MCF 10A (cell line): Measurements from ENCODE around the gene MDGA2. TPM values are rescaled to one million over a fixed set of nuclear protein-coding genes. Genes with fewer than 3 reads are reported as not detected.

Experiments
- Bru-seq: library from RNA; stranded (reverse); fragments of 400-500 nt; gene quantifications from one replicate; lab custom pipeline; 2021; lab: Mats Ljungman, UMichigan
- BruChase-seq, 2 experiments: library from RNA; stranded (reverse); fragments of 400-500 nt; gene quantifications; one replicate each; lab custom pipeline; 2021; lab: Mats Ljungman, UMichigan
- BruUV-seq: library from RNA; stranded (reverse); fragments of 400-500 nt; replicated peaks from 2 replicates; lab custom pipeline; 2021; lab: Mats Ljungman, UMichigan
- CTCF ChIA-PET: fragments of 300-600 bp; sonication (Branson Sonifier 250); formaldehyde crosslinking; extraction: SDS; loops from one replicate; lab custom pipeline; 2021; ENCODE audit warnings: antibody characterized with exemption, inconsistent platforms; lab: Yijun Ruan, JAX
- POLR2A ChIA-PET: fragments of 300-600, 350-650 bp; sonication (Branson Sonifier 250); formaldehyde crosslinking; extraction: SDS; loops from one replicate; lab custom pipeline; 2020; ENCODE audit warnings: antibody characterized with exemption, inconsistent platforms; lab: Yijun Ruan, JAX
- DNase-seq: peaks from one replicate; pipeline ENCODE4 v3.0.0-alpha.2; 2018; ENCODE audit not compliant: unreplicated experiment
- H3K27ac Mint-ChIP-seq: one replicate; pipeline ENCODE4 v1.8.0; 2022; ENCODE audit warnings: mild to moderate bottlenecking, low read depth, mixed read lengths; ENCODE audit not compliant: unreplicated experiment
- H3K27me3 Mint-ChIP-seq: one replicate; pipeline ENCODE4 v1.8.0; 2022; ENCODE audit warnings: mixed read lengths; ENCODE audit not compliant: insufficient read depth, unreplicated experiment
- H3K36me3 Mint-ChIP-seq: one replicate; pipeline ENCODE4 v1.8.0; 2022; ENCODE audit warnings: mild to moderate bottlenecking, moderate library complexity, mixed read lengths; ENCODE audit not compliant: insufficient read depth, unreplicated experiment
- H3K4me1 Mint-ChIP-seq: one replicate; pipeline ENCODE4 v1.8.0; 2022; ENCODE audit warnings: mixed read lengths; ENCODE audit not compliant: insufficient read depth, unreplicated experiment
- H3K4me3 Mint-ChIP-seq: one replicate; pipeline ENCODE4 v1.8.0; 2022; ENCODE audit warnings: mild to moderate bottlenecking, moderate library complexity, mixed read lengths; ENCODE audit not compliant: unreplicated experiment
- H3K9me3 Mint-ChIP-seq: one replicate; pipeline ENCODE4 v1.8.0; 2022; ENCODE audit warnings: mixed read lengths; ENCODE audit not compliant: unreplicated experiment
- CTCF ChIP-seq: fragments of 200-600 bp; IDR thresholded peaks from one replicate; pipeline ENCODE4 v1.8.0; 2022; ENCODE audit warnings: antibody characterized with exemption, mild to moderate bottlenecking; ENCODE audit not compliant: unreplicated experiment
- intact Hi-C: fragments of 100-400 bp; cut with micrococcal nuclease; formaldehyde crosslinking; loops from 2 replicates; pipeline ENCODE4 v1.14.1; 2022
- long read RNA-seq: library from polyadenylated mRNA; stranded (forward); transcript quantifications from one replicate; pipeline ENCODE4 v2.0.0, GENCODE V29; 2022
- total RNA-seq: library from RNA; stranded (reverse); gene quantifications from 2 replicates; pipeline ENCODE4 v1.2.3, GENCODE V29; 2022

MDGA2 gene
- total RNA-seq = not detected in 2 replicates
- Bru-seq, nascent RNA = percentile 0 among the genes with signal in this experiment
- percentile 0 among the genes with signal in this experiment for BruChase-seq, experiment 1, labeled RNA remaining after a 6-hour chase
- BruChase-seq, experiment 2, labeled RNA remaining after a 2-hour chase = percentile 1 among the genes with signal in this experiment
- long read RNA-seq = 0 reads

GRCh38 chr14:47675466-47676314 lies at the start of gene MDGA2:
MDGA2 (minus strand) TSS chr14:47675605.
- H3K27me3 Mint-ChIP-seq = no peaks in the 10 kb centered on the region

GRCh38 chr14:47722929-47723693 lies 47.7 kb upstream of the MDGA2 start:
- ChIA-PET POLR2A (no interaction called here), CTCF (no interaction called here)
- Mint-ChIP-seq H3K36me3 (no peaks in the 10 kb centered on the region), H3K27me3 (no peaks in the 10 kb centered on the region), H3K9me3 (no peaks in the 10 kb centered on the region), H3K4me3 (no peak overlapping the region), H3K4me1 (no peaks in the 10 kb centered on the region), H3K27ac (no peak overlapping the region)
- no peak for TF ChIP-seq CTCF
- BruUV-seq = no TSS peak
- intact Hi-C loops = no loop called here
- no peak for DNase-seq

More at GRCh38 chr14:47675466-47676314, at the start of gene MDGA2:
- no peak within 1 kb of the TSS for H3K27ac Mint-ChIP-seq
- no peak for DNase-seq
- no peak for TF ChIP-seq CTCF
- no peaks in the 10 kb centered on the region for H3K4me1 Mint-ChIP-seq
- no peak within 1 kb of the TSS for H3K4me3 Mint-ChIP-seq
- no peaks in the 10 kb centered on the region for H3K9me3 Mint-ChIP-seq
- POLR2A ChIA-PET = no interaction called here
- intact Hi-C loops = loop anchor here (5.0 kb wide), 1 partner anchor 242 kb away; no protein-coding TSS in a partner anchor
- no TSS peak for BruUV-seq
- CTCF ChIA-PET = no interaction called here
- H3K36me3 Mint-ChIP-seq = no peaks in the 10 kb centered on the region

GRCh38 chr14:47720281-47720680 lies 44.9 kb upstream of the MDGA2 start:
- no peak for TF ChIP-seq CTCF
- CTCF ChIA-PET = no interaction called here
- H3K27ac Mint-ChIP-seq = no peak overlapping the region
- intact Hi-C loops = no loop called here
- no TSS peak for BruUV-seq
- H3K36me3 Mint-ChIP-seq = no peaks in the 10 kb centered on the region
- H3K4me3 Mint-ChIP-seq = no peak overlapping the region
- POLR2A ChIA-PET = no interaction called here
- DNase-seq = no peak
- H3K27me3 Mint-ChIP-seq = no peaks in the 10 kb centered on the region
- no peaks in the 10 kb centered on the region for H3K9me3 Mint-ChIP-seq
- peaks cover 8% of the 10 kb centered on the region for H3K4me1 Mint-ChIP-seq

- peak; percentile 69 for DNase-seq
- no peaks in the 10 kb centered on the region for H3K27me3 Mint-ChIP-seq
- no peak overlapping the region for H3K27ac Mint-ChIP-seq
- H3K36me3 Mint-ChIP-seq = no peaks in the 10 kb centered on the region
- intact Hi-C loops = no loop called here
- ChIA-PET CTCF (no interaction called here), POLR2A (no interaction called here)
- no peak overlapping the region for H3K4me3 Mint-ChIP-seq
- no peaks in the 10 kb centered on the region for H3K9me3 Mint-ChIP-seq
- TF ChIP-seq CTCF = no peak
- BruUV-seq = no TSS peak
- H3K4me1 Mint-ChIP-seq = peaks cover 14% of the 10 kb centered on the region
These were observed 39.9 kb upstream of the MDGA2 start for GRCh38 chr14:47715330-47715729.
